Measurements from ENCODE around the gene DUSP10.

The DUSP10 gene

GRCh38 chr1:221678014-221678413 lies 63.9 kb downstream of the DUSP10 start:
- Histone ChIP-seq H3K36me3 (no peaks in the 10 kb centered on the region), H3K4me1 (ENCODE audit: control insufficient read depth in 1 of 2, insufficient read depth in 1 of 2, low read depth in 1 of 2, low read length in 1 of 2) (no peaks in the 10 kb centered on the region), H3K27ac (no peak overlapping the region), H3K27me3 (no peaks in the 10 kb centered on the region), H3K9me3 (no peaks in the 10 kb centered on the region), H3K4me3 (ENCODE audit: low read depth in 1 of 2, low read length in 1 of 2) (no peak overlapping the region)
- no peak for TF ChIP-seq CTCF (IDR thresholded peaks at IDR 0.05)

GRCh38 chr1:221675880-221676800 lies 65.7 kb downstream of the DUSP10 start:
- Histone ChIP-seq H3K4me1 (ENCODE audit: control insufficient read depth in 1 of 2, insufficient read depth in 1 of 2, low read depth in 1 of 2, low read length in 1 of 2) (no peaks in the 10 kb centered on the region), H3K4me3 (ENCODE audit: low read depth in 1 of 2, low read length in 1 of 2) (no peak overlapping the region), H3K9me3 (no peaks in the 10 kb centered on the region), H3K27ac (no peak overlapping the region), H3K27me3 (no peaks in the 10 kb centered on the region), H3K36me3 (no peaks in the 10 kb centered on the region)
- no peak for TF ChIP-seq CTCF (IDR thresholded peaks at IDR 0.05)

GRCh38 chr1:221672965-221673364 lies 68.9 kb downstream of the DUSP10 start:
- Histone ChIP-seq H3K9me3 (no peaks in the 10 kb centered on the region), H3K27ac (no peak overlapping the region), H3K4me3 (ENCODE audit: low read depth in 1 of 2, low read length in 1 of 2) (no peak overlapping the region), H3K4me1 (ENCODE audit: control insufficient read depth in 1 of 2, insufficient read depth in 1 of 2, low read depth in 1 of 2, low read length in 1 of 2) (no peaks in the 10 kb centered on the region), H3K36me3 (no peaks in the 10 kb centered on the region), H3K27me3 (no peaks in the 10 kb centered on the region)
- no peak for TF ChIP-seq CTCF (IDR thresholded peaks at IDR 0.05)

GRCh38 chr1:221672239-221672645 lies 69.6 kb downstream of the DUSP10 start:
- no peaks in the 10 kb centered on the region for H3K27me3 ChIP-seq
- H3K4me1 ChIP-seq (ENCODE audit: control insufficient read depth in 1 of 2, insufficient read depth in 1 of 2, low read depth in 1 of 2, low read length in 1 of 2): no peaks in the 10 kb centered on the region
- H3K9me3 ChIP-seq: no peaks in the 10 kb centered on the region
- no peak for TF ChIP-seq CTCF (IDR thresholded peaks at IDR 0.05)
- H3K4me3 ChIP-seq (ENCODE audit: low read depth in 1 of 2, low read length in 1 of 2): no peak overlapping the region
- no peak overlapping the region for H3K27ac ChIP-seq
- H3K36me3 ChIP-seq: no peaks in the 10 kb centered on the region

- Histone ChIP-seq H3K36me3 (no peaks in the 10 kb centered on the region), H3K27me3 (no peaks in the 10 kb centered on the region), H3K9me3 (no peaks in the 10 kb centered on the region), H3K4me3 (ENCODE audit: low read depth in 1 of 2, low read length in 1 of 2) (no peak overlapping the region), H3K4me1 (ENCODE audit: control insufficient read depth in 1 of 2, insufficient read depth in 1 of 2, low read depth in 1 of 2, low read length in 1 of 2) (no peaks in the 10 kb centered on the region), H3K27ac (no peak overlapping the region)
- TF ChIP-seq CTCF (IDR thresholded peaks at IDR 0.05): no peak
Observed at GRCh38 chr1:221670081-221670480, 71.8 kb downstream of the DUSP10 start.
